T-helper 2 cell (primary cell): ENCODE measurements around the gene PXMP4.

ENCODE experiments used
- DNase-seq, 5 experiments: peaks; one replicate each; pipeline versions ENCODE4 v3.0.0 to v3.0.0-alpha.2; 2012 to 2022
- total RNA-seq, 2 donors: gene quantifications; one replicate each; lab custom pipeline; 2026; lab: John Stamatoyannopoulos, UW

The PXMP4 gene
- total RNA-seq = 3.7 to 13.7 reads per million in 2 donors

GRCh38 chr20:33719989-33720709 is at the start of gene PXMP4:
PXMP4 (minus strand) TSS chr20:33720310; CDS start chr20:33720207, 103 bp downstream.
- DNase-seq = peak; percentile 64 to 98 (median 82)

DNA sequence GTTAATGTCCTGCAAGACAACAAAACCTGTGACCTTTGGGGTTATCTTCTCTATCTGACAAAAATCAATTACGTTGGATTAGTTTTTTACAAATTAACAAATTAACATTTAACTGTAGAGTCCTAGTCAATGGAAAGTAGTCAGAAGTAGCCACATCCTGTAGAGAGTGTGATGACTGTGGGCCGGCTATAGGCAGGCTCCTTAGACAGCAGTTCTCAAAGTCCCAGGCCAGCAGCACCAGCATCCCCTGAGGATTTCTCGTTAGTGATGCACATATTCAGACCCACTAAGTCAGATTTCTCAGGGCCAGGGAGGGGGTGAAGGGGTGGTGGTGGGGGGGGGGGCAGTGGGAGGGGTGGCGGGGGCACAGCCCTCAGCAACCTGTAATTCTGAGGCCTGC is 48.9 kb upstream of the PXMP4 start:
- DNase-seq = peak in 1 of 5 experiments; percentile 25

DNA sequence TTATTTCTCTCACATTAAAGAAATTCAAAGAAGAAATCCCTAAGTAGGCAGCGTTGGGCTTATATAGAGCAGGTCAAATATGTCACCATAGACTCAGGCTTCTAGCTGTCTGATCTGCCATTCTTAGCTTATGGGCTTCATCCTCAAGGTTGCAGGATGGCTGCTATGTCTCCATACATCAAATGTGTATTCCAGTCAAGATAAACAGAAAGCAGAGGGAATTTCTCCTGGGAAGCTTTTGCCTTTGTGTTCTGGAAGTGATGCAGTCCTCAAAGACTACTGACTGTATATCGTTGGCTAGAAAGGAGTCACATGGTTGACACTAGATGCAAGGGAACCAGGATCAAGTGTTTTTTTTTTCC is 47.6 kb upstream of the PXMP4 start:
- DNase-seq = no peak

DNA sequence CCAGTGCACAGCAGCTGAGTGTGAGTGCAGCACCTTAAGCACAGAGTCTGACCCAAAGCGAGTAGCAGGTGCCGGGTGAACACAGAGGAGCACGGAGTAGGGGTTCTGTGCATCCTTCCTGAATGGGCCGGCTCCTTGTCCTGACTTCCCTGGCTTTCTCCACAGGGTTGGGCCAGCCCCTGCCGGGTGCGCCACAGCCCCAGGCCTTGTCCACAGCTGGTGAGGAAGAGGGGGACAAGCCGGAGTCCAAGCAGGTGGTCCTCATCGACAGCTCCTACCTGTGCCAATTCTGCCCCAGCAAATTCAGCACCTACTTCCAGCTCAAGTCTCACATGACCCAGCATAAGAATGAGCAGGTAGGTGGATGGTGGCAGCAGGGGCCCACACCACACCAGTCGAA is 46.6 kb upstream of the PXMP4 start:
- DNase-seq = no peak

GRCh38 chr20:33765592-33765991 is 45.5 kb upstream of the PXMP4 start:
- no peak for DNase-seq

- no peak for DNase-seq
Measured at GRCh38 chr20:33765099-33765498, 45.0 kb upstream of the PXMP4 start.

GRCh38 chr20:33761698-33762250 is 41.7 kb upstream of the PXMP4 start:
- DNase-seq = no peak

DNA sequence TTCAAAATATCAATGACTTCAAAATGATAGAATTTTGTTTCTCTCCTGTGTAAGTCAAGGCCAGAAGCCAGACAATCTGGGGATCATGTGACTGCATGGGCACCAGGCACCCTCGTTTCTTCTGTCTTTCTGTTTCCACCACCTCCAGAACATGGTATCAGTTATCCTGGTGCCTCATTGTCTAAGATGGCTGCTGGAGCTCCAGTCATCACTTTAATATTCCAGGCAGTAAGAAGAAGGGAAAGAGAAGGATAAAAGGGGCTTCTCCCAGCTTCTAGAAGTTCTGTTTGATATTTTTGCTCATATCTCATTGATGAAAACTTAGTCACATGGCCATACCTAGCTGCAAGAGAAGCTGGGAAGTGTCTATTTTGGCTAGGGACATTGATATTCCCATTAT is 37.3 kb upstream of the PXMP4 start:
- no peak for DNase-seq

GRCh38 chr20:33757046-33757445 is 36.9 kb upstream of the PXMP4 start:
- DNase-seq = no peak

DNA sequence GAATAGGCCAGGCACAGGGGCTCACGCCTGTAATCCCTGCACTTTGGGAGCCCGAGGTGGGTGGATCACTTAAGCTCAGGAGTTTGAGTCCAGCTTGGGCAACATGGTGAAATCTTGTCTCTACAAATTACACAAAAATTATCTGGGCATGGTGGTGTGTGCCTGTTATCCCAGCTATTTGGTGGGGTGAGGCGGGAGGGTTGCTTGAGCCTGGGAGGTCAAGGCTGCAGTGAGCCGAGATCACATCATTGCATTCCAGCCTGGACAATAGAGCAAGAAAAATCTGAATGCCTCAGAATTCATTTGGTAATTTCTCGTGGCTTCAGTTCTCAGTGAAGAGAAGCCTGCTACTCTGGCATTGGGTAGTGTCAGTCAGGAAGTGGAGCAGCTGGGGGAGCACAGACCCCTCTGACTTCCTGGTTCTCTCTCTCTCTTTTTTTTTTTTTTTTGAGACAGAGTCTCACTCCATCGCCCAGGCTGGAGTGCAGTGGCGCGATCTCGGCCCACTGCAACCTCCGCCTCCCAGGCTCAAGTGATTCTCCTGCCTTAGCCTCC is 35.9 kb upstream of the PXMP4 start:
- DNase-seq = peak in 1 of 5 experiments; percentile 18

GRCh38 chr20:33753763-33754162 is 33.7 kb upstream of the PXMP4 start:
- DNase-seq = no peak

GRCh38 chr20:33753143-33753542 is 33.0 kb upstream of the PXMP4 start:
- no peak for DNase-seq

- DNase-seq = no peak
Measured at GRCh38 chr20:33751775-33752174, 31.7 kb upstream of the PXMP4 start.

DNA sequence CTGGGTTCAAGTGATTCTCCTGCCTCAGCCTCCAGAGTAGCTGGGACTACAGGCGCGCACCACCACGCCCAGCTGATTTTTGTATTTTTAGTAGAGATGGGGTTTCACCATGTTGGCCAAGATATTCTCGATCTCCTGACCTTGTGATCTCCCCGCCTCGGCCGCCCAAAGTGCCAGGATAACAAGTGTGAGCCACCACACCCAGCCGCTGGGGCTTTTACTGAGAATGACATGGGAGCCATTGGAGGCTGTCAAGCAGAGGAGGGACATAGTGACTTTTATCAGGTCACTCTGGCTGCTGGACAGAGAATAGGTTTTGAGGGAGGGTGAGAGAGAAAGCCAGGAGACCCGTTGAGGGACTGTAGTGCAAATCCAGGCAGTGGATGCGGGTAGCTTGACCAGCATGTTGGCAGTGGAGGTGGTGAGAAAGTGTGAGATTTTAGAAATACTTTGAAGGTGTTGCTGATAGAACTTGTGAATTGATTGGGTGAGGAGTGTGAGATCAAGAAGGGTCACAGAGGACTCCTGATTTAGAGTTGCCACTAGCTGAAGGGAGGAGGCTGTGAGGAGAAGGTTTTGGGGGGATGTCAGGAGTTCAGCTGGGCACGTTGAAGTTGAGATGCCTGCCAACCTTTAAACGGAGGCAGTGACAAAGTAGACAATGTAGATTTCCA is 26.4 kb upstream of the PXMP4 start:
- DNase-seq = no peak

- no peak for DNase-seq
Measured at GRCh38 chr20:33744773-33745385, 24.8 kb upstream of the PXMP4 start.

DNA sequence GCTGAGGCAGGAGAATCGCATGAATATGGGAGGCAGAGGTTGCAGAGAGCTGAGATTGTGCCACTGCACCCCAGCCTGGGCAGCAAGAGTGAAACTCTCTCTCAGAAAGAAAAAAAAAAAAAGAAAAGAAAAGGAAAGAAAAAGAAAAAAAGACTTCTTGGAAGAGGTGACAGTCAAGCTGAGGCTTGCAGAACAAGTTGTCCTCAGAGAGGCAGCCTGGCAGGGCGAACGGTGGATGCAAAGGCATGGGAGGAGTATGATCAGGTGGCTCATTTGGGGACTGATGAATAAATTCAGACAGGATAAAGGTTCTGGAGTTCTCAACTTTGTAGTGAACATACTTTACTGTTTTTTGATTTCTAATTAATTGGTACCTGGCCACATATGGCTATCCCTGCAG is 24.1 kb upstream of the PXMP4 start:
- no peak for DNase-seq

GRCh38 chr20:33740189-33740588 is 20.1 kb upstream of the PXMP4 start:
- no peak for DNase-seq

DNA sequence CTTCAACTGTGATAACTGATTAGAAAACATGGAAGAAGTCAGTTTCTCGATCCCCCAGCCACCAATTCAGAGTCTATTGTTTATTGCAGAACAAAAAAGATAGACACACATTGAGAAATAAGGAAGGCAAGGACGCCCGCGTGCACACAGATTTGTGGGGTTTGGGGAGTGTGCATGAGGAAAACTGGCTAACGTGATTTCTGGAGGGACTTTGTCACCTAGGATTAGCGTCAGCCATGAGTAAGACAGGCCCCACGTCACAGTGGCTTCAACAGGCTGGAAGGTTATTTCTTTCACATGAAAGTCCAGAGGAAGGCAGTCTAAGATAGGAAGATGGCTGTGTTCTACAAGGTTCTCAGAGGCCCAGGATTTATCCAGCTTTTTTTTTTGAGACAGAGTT is 19.4 kb upstream of the PXMP4 start:
- DNase-seq = no peak

DNA sequence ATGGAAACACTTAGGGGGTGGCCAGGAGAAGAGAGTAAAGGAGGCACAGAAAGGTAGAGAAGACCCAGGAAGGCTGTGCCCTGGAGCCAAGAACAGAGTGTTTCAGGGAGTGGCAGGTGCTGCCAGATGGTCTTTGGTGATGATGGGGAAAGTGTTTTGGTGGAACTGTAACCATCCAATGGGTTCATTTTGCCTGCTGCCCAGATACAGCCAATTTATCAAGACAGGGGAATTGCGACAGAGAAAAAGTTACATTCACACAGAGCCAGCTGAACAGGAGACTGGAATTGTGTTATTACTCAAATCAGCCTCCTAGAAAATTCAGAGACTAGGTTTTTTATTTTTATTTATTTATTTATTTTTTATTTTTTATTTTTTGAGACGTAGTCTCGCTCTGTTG is 16.9 kb upstream of the PXMP4 start:
- DNase-seq = no peak

DNA sequence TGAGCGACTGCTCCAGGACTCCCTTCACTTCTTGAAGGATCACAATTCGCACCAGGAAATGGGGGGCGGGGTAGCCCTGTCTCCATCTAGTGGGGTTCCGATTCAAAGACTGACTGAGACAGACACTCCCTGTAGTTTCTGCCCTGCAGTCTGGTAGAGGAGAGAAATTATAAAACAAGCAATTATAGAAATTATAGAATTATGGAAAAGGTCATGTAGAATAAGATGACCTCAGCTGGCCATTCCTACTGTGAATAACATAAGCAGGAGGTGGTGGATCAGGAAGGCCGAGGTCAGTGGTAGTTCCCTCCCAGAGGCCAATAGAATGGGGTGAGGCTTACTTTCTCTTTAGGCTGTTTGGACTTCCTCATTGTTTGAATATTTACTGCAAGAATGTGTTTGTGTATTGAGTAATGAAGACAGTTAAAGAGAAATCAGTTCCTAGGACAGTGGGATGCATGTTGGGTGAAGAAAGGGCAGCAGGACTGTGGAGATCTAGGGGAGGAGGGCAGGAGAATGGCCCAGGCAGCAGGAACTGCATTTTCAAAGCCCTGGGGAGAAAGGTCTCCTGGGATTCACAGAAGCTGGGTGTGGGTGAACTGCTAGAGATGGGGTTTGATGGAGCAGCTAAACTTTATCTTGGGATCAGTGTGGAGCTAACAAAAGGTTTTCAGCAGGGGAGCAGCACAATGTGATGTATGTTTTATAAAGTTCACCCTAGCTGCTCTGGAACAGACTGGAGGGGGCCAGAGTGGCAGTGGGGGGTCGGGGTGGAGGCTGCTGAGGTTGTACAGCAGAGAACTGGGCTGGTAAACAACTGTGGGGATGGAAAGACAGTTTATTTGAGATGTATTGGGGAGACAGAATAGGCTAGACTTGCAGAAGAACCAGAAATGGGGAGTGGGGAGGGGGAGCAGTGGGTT is 13.8 kb upstream of the PXMP4 start:
- no peak for DNase-seq

GRCh38 chr20:33732166-33732970 is 12.3 kb upstream of the PXMP4 start:
- peak in 4 of 5 experiments; percentile 59 to 84 (median 78) for DNase-seq
